ENCODE data around the gene MFSD2A. TPM values are rescaled to one million over a fixed set of nuclear protein-coding genes. Genes with fewer than 3 reads are reported as not detected.
A peak's percentile ranks its signal among the peaks of the same experiment; 100 is the strongest.

The MFSD2A gene
- total and polyA plus RNA-seq, 10 of the 15 experiments (the other 5 are each of a cell fraction or from before 2014, with no cell fraction given), result 0.84 to 30.1 (median 15.2) TPM

- H3K27ac ChIP-seq (ENCODE audit: control insufficient read depth, insufficient read depth), result no peak overlapping the region
- in situ Hi-C loops (cut with MboI), result loop anchor here (5.0 kb wide), 1 partner anchor 53 kb away; no protein-coding TSS in a partner anchor
- TF ChIP-seq YY1 (IDR thresholded peaks at IDR 0.05; ENCODE audit: low read depth, low read length), result peak; percentile 56
- TF ChIP-seq RAD21 (IDR thresholded peaks at IDR 0.05; ENCODE audit: insufficient read depth, low read depth, low read length), result peak; percentile 99
- TF ChIP-seq REST (IDR thresholded peaks at IDR 0.05; ENCODE audit: low read depth, low read length), result no peak
- peak; percentile 70 to 91 (median 72) for TF ChIP-seq CTCF (IDR thresholded peaks at IDR 0.05 in 2 of 3, conservative IDR thresholded peaks at IDR 0.05 in 1 of 3; ENCODE audit: control insufficient read depth in 2 of 3, extremely low read depth in 1 of 3, insufficient read depth in 1 of 3, low read depth in 3 of 3, low read length in 3 of 3)
- 0 out of 2 replicates have a peak, but pooled peaks have one; percentile 25 for TF ChIP-seq IKZF1 (conservative IDR thresholded peaks at IDR 0.05)
- TF ChIP-seq EGR1 (IDR thresholded peaks at IDR 0.05; ENCODE audit: borderline replicate concordance in 1 of 2, low read depth in 2 of 2, low read length in 2 of 2), result peak in 1 of 2 experiments; percentile 70; a peak in 1 of 3 replicates
- TF ChIP-seq WRNIP1 (IDR thresholded peaks at IDR 0.05; ENCODE audit: borderline replicate concordance, low read depth, low read length), result no peak
- TF ChIP-seq FOXM1 (IDR thresholded peaks at IDR 0.05; ENCODE audit: low read depth, low read length), result peak; percentile 56; the same call in 1 of the 2 replicates
- peak; percentile 93 for TF ChIP-seq SMC3 (IDR thresholded peaks at IDR 0.05; ENCODE audit: borderline replicate concordance, low read length)
- TF ChIP-seq IRF4 (IDR thresholded peaks at IDR 0.05; ENCODE audit: low read depth, low read length), result 0 out of 2 replicates have a peak, but pooled peaks have one; percentile 30
- no peak for TF ChIP-seq JUNB (IDR thresholded peaks at IDR 0.05)
- TF ChIP-seq RUNX3 (IDR thresholded peaks at IDR 0.05; ENCODE audit: low read length), result peak; percentile 17; the same call in 1 of the 2 replicates
- peak; percentile 100 for ATAC-seq
- H3K4me3 ChIP-seq, result no peak overlapping the region
- CTCF ChIA-PET, result interaction anchor here (0.6 to 10.3 kb wide), 51 partner anchors 9 to 862 kb away, joined by 3 to 311 read pairs (median 6); partner anchors contain the start of genes CAP1, MFSD2A and MYCL
- RAD21 ChIA-PET (ENCODE audit: unreplicated experiment), result interaction anchor here (0.6 to 6.8 kb wide), 36 partner anchors 9 to 620 kb away, joined by 3 to 136 read pairs (median 4); partner anchors contain the start of gene MFSD2A
- POLR2A ChIA-PET, result interaction anchor here (0.6 to 1.6 kb wide), 7 partner anchors 10 to 114 kb away, joined by 3 to 12 read pairs (median 3); no protein-coding TSS in a partner anchor
- 17% methylated on average over 3 of the region's 3 CpGs for WGBS (ENCODE audit: insufficient coverage, insufficient replicate concordance, low lambda C conversion rate, missing lambda C conversion rate)
- 0 out of 2 replicates have a peak, but pooled peaks cover 3% of the 10 kb centered on the region for H3K4me1 ChIP-seq (ENCODE audit: control insufficient read depth, insufficient read depth, low read length)
- no peak overlapping the region for H3K4me2 ChIP-seq (ENCODE audit: control insufficient read depth, insufficient read depth)
- H3K9me3 ChIP-seq (replicated peaks; ENCODE audit: control insufficient read depth, insufficient read depth, low read length), result no peaks in the 10 kb centered on the region
- no TSS peak for BruUV-seq (replicated peaks)
- SMC1A ChIA-PET (ENCODE audit: uncharacterized antibody, unreplicated experiment), result interaction anchor here (0.7 to 5.6 kb wide), 29 partner anchors 10 to 419 kb away, joined by 3 to 180 read pairs (median 5); partner anchors contain the start of gene MYCL
- no peaks in the 10 kb centered on the region for H3K36me3 ChIP-seq (ENCODE audit: control insufficient read depth in 2 of 2, insufficient read depth in 2 of 2, low read length in 1 of 2)
- intact Hi-C loops (cut with micrococcal nuclease; ENCODE audit: unreplicated experiment), result loop anchor here (1.0 kb wide), 2 partner anchors 54 to 113 kb away; no protein-coding TSS in a partner anchor
- H3K79me2 ChIP-seq (ENCODE audit: control insufficient read depth, insufficient read depth, low read length), result no peaks in the 10 kb centered on the region
- no peaks in the 10 kb centered on the region for H4K20me1 ChIP-seq (ENCODE audit: control insufficient read depth, insufficient read depth)
- peak; percentile 35 for DNase-seq (ENCODE audit: low read depth, low spot score)
- H2AFZ ChIP-seq (ENCODE audit: control insufficient read depth, low read depth, low read length), result peak overlapping the region; percentile 9
- H3K27me3 ChIP-seq (replicated peaks in 1 of 2; ENCODE audit: control insufficient read depth in 2 of 2, insufficient read depth in 2 of 2, low read length in 1 of 2), result no peaks in the 10 kb centered on the region
- peak; percentile 98 for FAIRE-seq
- H3K9ac ChIP-seq (ENCODE audit: control insufficient read depth, insufficient read depth, low read length), result no peak overlapping the region
Observed at GRCh38 chr1:39919545-39919944, 35.4 kb upstream of the MFSD2A start.

All from GM12878 (cell line).